NB4 (cell line): ENCODE data around the gene ALDH6A1.

Experiments used
- CTCF ChIP-seq: IDR thresholded peaks from one replicate; pipeline ENCODE4 v1.5.1; 2012; ENCODE audit warnings: low read depth, low read length
- POLR2A ChIP-seq: IDR thresholded peaks from 2 replicates; pipeline ENCODE4 v1.6.1; 2011; ENCODE audit warnings: mild to moderate bottlenecking; ENCODE audit not compliant: insufficient read length; ENCODE audit errors: extremely low read depth

GRCh38 chr14:74085828-74086227 lies 1.6 kb upstream of the ALDH6A1 start:
- TF ChIP-seq POLR2A (no peak), CTCF (no peak)
